ENCODE results near the gene RHOT2. TPM values are rescaled to one million over a fixed set of nuclear protein-coding genes. Genes with fewer than 3 reads are reported as not detected.

Gene RHOT2
- total RNA-seq (2021; fragmentation: NEBNext Ultra II Directional; extraction: Animal tissue kit (Norgen Biotek cat#: 25700)) (149 and 162 TPM in 2 replicates), polyA plus RNA-seq (2011; rRNA removed) (194 and 320 TPM in 2 replicates), polyA minus RNA-seq (2011; rRNA and poly(A)+ RNA removed) (37.9 and 39.8 TPM in 2 replicates)
- polyA plus RNA-seq (2011; cell fraction: cytosol; rRNA removed): 230 TPM
- polyA plus RNA-seq (2011; cell fraction: nucleus; rRNA removed): 1,150 TPM
- 115 to 182 TPM (median 174 TPM) in 4 replicates for polyA plus RNA-seq (2012, experiment 1 of 2)
- 126 TPM for polyA plus RNA-seq (2012, experiment 2 of 2)
- polyA plus RNA-seq (2013, experiment 1 of 2): 139 TPM
- 113 TPM for polyA plus RNA-seq (2013, experiment 2 of 2)
- polyA minus RNA-seq (2011; cell fraction: cytosol; rRNA and poly(A)+ RNA removed): 73.9 TPM
- polyA minus RNA-seq (2011; cell fraction: nucleus; rRNA and poly(A)+ RNA removed): 130 TPM
- long read RNA-seq, experiment 1, transcript RHOT2-201 (19 exons, 2,539 nt): major isoform, 5 of 57 reads
- long read RNA-seq, experiment 1, partial matches to known transcripts: 29 of 57 reads
- long read RNA-seq, experiment 1, other reads (novel, unspliced or antisense): 20 of 57 reads
- long read RNA-seq, experiment 2, transcript RHOT2-201 (19 exons, 2,539 nt): major isoform, 42 of 71 reads
- long read RNA-seq, experiment 2, partial matches to known transcripts: 3 of 71 reads
- long read RNA-seq, experiment 2, other reads (novel, unspliced or antisense): 26 of 71 reads

DNA sequence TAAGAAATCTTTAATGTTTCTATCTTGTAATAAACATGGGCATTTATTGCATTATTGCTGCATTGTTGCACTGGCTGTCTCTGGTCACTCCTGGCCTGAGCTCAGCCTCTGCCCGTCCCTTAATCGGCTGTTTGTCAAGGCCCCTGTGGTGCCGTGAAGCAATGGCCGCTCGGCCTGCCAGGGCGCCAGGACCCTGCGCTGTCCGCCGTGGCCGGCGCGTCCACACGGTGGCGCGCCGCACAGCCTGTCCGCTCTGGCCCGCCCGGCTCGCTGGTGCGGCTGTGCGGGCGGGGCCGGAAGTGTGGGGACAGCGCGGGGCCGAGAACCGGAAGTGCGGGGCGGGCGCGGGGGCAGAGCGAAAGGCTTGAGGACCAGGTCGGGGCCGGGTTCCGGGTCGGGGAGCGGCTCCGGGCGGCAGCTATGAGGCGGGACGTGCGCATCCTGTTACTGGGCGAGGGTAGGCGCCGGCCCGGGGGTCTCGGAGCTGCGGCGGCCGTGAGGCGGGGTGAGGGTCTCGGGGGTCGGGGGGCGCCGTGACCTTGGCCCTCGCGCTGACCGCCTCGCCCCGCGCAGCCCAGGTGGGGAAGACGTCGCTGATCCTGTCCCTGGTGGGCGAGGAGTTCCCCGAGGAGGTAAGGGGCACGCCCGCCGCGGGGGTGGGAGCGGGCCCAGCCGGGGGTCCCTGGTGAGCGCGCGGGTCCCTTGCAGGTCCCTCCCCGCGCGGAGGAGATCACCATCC lies at the start of gene RHOT2:
Gene RHOT2, plus strand, starts transcription at position 353 of the 739 bp plus-strand sequence. Its CDS starts 68 bp downstream, at position 421.
- FAIRE-seq: no peak
- peak within 1 kb of the TSS; percentile 23; the same call in 1 of the 2 replicates for H3K27ac ChIP-seq (ENCODE audit: low read depth, low read length)
- 18% methylated on average over 7 of the region's 78 CpGs; no CpG with 5 or more reads in 1 of the 2 experiments for WGBS, 2 experiments (ENCODE audit: extremely low coverage in 1 of 2, insufficient coverage in 1 of 2, insufficient read length in 1 of 2, insufficient replicate concordance in 2 of 2, low coverage in 1 of 2, low lambda C conversion rate in 2 of 2, missing lambda C conversion rate in 1 of 2)
- TF ChIP-seq HDAC2 (IDR thresholded peaks at IDR 0.05; ENCODE audit: borderline replicate concordance in 1 of 2, low read depth in 2 of 2, low read length in 2 of 2) (no peak), EP300 (IDR thresholded peaks at IDR 0.05; ENCODE audit: borderline replicate concordance in 1 of 2, low read depth in 2 of 2, low read length in 2 of 2) (peak in 1 of 2 experiments; percentile 82; a peak in 1 of 3 replicates), POLR2A (IDR thresholded peaks at IDR 0.05; ENCODE audit: control extremely low read depth in 1 of 2, low read depth in 2 of 2, low read length in 2 of 2) (no peak; a peak in 1 of 3 replicates), KDM1A (IDR thresholded peaks at IDR 0.05; ENCODE audit: borderline replicate concordance, low read length) (no peak), MAFK (IDR thresholded peaks at IDR 0.05; ENCODE audit: low read depth, low read length) (no peak), POU5F1 (IDR thresholded peaks at IDR 0.05; ENCODE audit: low read depth, low read length) (0 out of 2 replicates have a peak, but pooled peaks have one; percentile 4)

More for the DNA sequence above, at the start of gene RHOT2:
- H3K79me1 ChIP-seq (ENCODE audit: low read depth, low read length): peaks cover 13% of the 10 kb centered on the region
- peak within 1 kb of the TSS; percentile 46 to 83 for H3K4me2 ChIP-seq (ENCODE audit: insufficient read depth in 1 of 2, low read depth in 2 of 2, low read length in 2 of 2)
- H3K9ac ChIP-seq (replicated peaks in 1 of 4; ENCODE audit: extremely low read depth in 1 of 4, low read depth in 3 of 4, low read length in 3 of 4): peak within 1 kb of the TSS; percentile 38 to 75 (median 57)
- peak; percentile 47 to 94 for DNase-seq (ENCODE audit: low read depth in 1 of 2, low spot score in 2 of 2)
- peak within 1 kb of the TSS; percentile 4; the same call in 1 of the 2 replicates for H2AK5ac ChIP-seq (ENCODE audit: low read depth, low read length)
- H4K91ac ChIP-seq (replicated peaks; ENCODE audit: insufficient read length, low read length): peak within 1 kb of the TSS; percentile 81
- H4K20me1 ChIP-seq (replicated peaks in 1 of 2; ENCODE audit: control insufficient read depth in 1 of 2, insufficient read depth in 2 of 2, low read length in 2 of 2): peaks cover 4 to 23% of the 10 kb centered on the region in 2 experiments
- H3K23me2 ChIP-seq (ENCODE audit: low read depth, low read length): peaks cover 5% of the 10 kb centered on the region; the same call in 1 of the 2 replicates
- H2AFZ ChIP-seq (ENCODE audit: low read length): no peak within 1 kb of the TSS
- H3K4me3 ChIP-seq (ENCODE audit: extremely low read depth in 1 of 4, insufficient read depth in 2 of 4, low read depth in 3 of 4, low read length in 4 of 4): peak within 1 kb of the TSS; percentile 71 to 89 (median 76)
- H3K27me3 ChIP-seq (replicated peaks in 1 of 4; ENCODE audit: control insufficient read depth in 3 of 4, extremely low read depth in 1 of 4, insufficient read depth in 3 of 4, low read length in 3 of 4): no peaks in the 10 kb centered on the region
- peak within 1 kb of the TSS; percentile 85 for H3K4ac ChIP-seq (replicated peaks; ENCODE audit: insufficient read length, low read depth, low read length)
- no peak within 1 kb of the TSS for H4K5ac ChIP-seq (ENCODE audit: insufficient read length, low read depth, low read length)
- H3K36me3 ChIP-seq (ENCODE audit: control insufficient read depth in 2 of 4, insufficient read depth in 4 of 4, low read length in 3 of 4): peaks cover 11 to 37% (median 31%) of the 10 kb centered on the region in 4 experiments; a peak in 7 of 8 replicates
- H3K79me2 ChIP-seq (ENCODE audit: control insufficient read depth in 1 of 2, insufficient read depth in 2 of 2, low read length in 2 of 2): peaks cover 0 to 13% of the 10 kb centered on the region in 2 experiments; a peak in 1 of 4 replicates
- peak within 1 kb of the TSS; percentile 46; the same call in 1 of the 2 replicates for H2BK15ac ChIP-seq (ENCODE audit: low read length)
- peak within 1 kb of the TSS; percentile 39 for H3K56ac ChIP-seq (replicated peaks; ENCODE audit: insufficient read length, low read depth, low read length)
- H3K9me3 ChIP-seq (ENCODE audit: insufficient read depth in 2 of 2, low read depth in 1 of 2, low read length in 1 of 2): no peaks in the 10 kb centered on the region
- POLR2A ChIA-PET (ENCODE audit: partially characterized antibody): interaction anchor here (0.7 to 17.4 kb wide), 10 partner anchors 10 to 142 kb away, joined by 3 to 214 read pairs (median 4); partner anchors contain the start of genes JMJD8, RHBDL1, STUB1 and WDR90
- H2BK12ac ChIP-seq (ENCODE audit: low read depth, low read length): peak within 1 kb of the TSS; percentile 53; the same call in 1 of the 2 replicates
- no peak within 1 kb of the TSS; the same call in 1 of the 2 replicates for H3K18ac ChIP-seq (ENCODE audit: extremely low read depth, low read length)
- no peak within 1 kb of the TSS for H2BK20ac ChIP-seq (ENCODE audit: low read length)
- peak within 1 kb of the TSS; percentile 89 for H4K8ac ChIP-seq (ENCODE audit: extremely low read depth, insufficient read depth, low read length)
- H2BK5ac ChIP-seq (ENCODE audit: low read depth, low read length): 0 out of 2 replicates have a peak within 1 kb of the TSS, but pooled peaks have one; percentile 32
- no peak within 1 kb of the TSS for H2BK120ac ChIP-seq (replicated peaks; ENCODE audit: low read depth, low read length)
- peaks cover 0 to 8% (median 5%) of the 10 kb centered on the region in 4 experiments; a peak in 5 of 7 replicates for H3K4me1 ChIP-seq (replicated peaks in 1 of 4; ENCODE audit: control insufficient read depth in 3 of 4, insufficient read depth in 4 of 4, low read length in 3 of 4)
- no peak within 1 kb of the TSS for H3K14ac ChIP-seq (ENCODE audit: insufficient read length)
- no peak within 1 kb of the TSS for H3K23ac ChIP-seq (ENCODE audit: insufficient read length)
- CTCF ChIA-PET (ENCODE audit: partially characterized antibody): interaction anchor here (0.6 to 12.0 kb wide), 12 partner anchors 8 to 232 kb away, joined by 3 to 104 read pairs (median 4); partner anchors contain the start of genes JMJD8, WDR24 and WDR90

All from H1 (cell line).